ENCODE data around the gene PFKFB1.

DNA sequence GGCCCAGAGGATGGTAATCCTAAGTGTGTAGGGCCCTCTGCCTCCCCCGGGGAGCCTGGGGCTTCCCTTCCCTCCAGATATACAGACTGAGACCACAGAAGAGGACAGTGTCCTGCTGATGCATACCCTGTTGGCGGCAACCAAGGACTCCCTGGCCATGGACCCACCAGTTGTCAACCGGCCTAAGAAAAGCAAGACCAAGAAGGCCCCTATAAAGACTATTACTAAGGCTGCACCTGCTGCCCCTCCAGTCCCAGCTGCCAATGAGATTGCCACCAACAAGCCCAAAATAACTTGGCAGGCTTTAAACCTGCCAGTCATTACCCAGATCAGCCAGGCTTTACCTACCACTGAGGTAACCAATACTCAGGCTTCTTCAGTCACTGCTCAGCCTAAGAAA, 71.4 kb downstream of the PFKFB1 start:
- TF ChIP-seq, protein P1, sequence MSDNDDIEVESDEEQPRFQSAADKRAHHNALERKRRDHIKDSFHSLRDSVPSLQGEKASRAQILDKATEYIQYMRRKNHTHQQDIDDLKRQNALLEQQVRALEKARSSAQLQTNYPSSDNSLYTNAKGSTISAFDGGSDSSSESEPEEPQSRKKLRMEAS (IDR thresholded peaks at IDR 0.05): no peak
- TF ChIP-seq, protein P2, sequence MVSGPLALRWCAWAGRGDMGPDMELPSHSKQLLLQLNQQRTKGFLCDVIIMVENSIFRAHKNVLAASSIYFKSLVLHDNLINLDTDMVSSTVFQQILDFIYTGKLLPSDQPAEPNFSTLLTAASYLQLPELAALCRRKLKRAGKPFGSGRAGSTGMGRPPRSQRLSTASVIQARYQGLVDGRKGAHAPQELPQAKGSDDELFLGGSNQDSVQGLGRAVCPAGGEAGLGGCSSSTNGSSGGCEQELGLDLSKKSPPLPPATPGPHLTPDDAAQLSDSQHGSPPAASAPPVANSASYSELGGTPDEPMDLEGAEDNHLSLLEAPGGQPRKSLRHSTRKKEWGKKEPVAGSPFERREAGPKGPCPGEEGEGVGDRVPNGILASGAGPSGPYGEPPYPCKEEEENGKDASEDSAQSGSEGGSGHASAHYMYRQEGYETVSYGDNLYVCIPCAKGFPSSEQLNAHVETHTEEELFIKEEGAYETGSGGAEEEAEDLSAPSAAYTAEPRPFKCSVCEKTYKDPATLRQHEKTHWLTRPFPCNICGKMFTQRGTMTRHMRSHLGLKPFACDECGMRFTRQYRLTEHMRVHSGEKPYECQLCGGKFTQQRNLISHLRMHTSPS (CRISPR knock-in tag; IDR thresholded peaks at IDR 0.05; ENCODE audit: low read depth): no peak
- no peak for TF ChIP-seq KDM4B (CRISPR knock-in tag; IDR thresholded peaks at IDR 0.05)
- no peak for TF ChIP-seq KMT2A (CRISPR knock-in tag; IDR thresholded peaks at IDR 0.05)
- TF ChIP-seq SRSF9 (IDR thresholded peaks at IDR 0.05; ENCODE audit: borderline replicate concordance, insufficient read depth, low read depth, low read length, poor library complexity, severe bottlenecking): no peak
- TF ChIP-seq, protein P3, sequence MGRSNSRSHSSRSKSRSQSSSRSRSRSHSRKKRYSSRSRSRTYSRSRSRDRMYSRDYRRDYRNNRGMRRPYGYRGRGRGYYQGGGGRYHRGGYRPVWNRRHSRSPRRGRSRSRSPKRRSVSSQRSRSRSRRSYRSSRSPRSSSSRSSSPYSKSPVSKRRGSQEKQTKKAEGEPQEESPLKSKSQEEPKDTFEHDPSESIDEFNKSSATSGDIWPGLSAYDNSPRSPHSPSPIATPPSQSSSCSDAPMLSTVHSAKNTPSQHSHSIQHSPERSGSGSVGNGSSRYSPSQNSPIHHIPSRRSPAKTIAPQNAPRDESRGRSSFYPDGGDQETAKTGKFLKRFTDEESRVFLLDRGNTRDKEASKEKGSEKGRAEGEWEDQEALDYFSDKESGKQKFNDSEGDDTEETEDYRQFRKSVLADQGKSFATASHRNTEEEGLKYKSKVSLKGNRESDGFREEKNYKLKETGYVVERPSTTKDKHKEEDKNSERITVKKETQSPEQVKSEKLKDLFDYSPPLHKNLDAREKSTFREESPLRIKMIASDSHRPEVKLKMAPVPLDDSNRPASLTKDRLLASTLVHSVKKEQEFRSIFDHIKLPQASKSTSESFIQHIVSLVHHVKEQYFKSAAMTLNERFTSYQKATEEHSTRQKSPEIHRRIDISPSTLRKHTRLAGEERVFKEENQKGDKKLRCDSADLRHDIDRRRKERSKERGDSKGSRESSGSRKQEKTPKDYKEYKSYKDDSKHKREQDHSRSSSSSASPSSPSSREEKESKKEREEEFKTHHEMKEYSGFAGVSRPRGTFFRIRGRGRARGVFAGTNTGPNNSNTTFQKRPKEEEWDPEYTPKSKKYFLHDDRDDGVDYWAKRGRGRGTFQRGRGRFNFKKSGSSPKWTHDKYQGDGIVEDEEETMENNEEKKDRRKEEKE (IDR thresholded peaks at IDR 0.05): no peak
- TF ChIP-seq, protein P4, sequence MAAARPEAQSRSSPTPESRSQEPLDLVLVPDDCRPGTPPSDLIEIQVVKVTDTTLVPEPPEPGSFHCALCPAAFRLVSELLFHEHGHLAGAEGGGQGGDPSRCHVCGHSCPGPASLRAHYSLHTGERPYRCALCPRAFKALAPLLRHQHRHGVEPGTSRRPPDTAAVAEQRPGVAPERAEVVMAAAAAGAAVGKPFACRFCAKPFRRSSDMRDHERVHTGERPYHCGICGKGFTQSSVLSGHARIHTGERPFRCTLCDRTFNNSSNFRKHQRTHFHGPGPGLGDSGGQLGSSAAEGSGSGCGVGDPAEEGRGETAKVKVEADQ (CRISPR knock-in tag; IDR thresholded peaks at IDR 0.05; ENCODE audit: borderline replicate concordance): no peak
- TF ChIP-seq POLR2A (IDR thresholded peaks at IDR 0.05; ENCODE audit: insufficient read depth in 1 of 2, low read depth in 2 of 2, low read length in 2 of 2): no peak
- no peak for TF ChIP-seq JUND (CRISPR knock-in tag; IDR thresholded peaks at IDR 0.05)

Measured in HepG2 (cell line).